ENCODE results near the gene NLGN4X. TPM values are rescaled to one million over a fixed set of nuclear protein-coding genes. Genes with fewer than 3 reads are reported as not detected.

Gene NLGN4X
- total RNA-seq, 1 experiment from 2014 or later, result not detected

DNA sequence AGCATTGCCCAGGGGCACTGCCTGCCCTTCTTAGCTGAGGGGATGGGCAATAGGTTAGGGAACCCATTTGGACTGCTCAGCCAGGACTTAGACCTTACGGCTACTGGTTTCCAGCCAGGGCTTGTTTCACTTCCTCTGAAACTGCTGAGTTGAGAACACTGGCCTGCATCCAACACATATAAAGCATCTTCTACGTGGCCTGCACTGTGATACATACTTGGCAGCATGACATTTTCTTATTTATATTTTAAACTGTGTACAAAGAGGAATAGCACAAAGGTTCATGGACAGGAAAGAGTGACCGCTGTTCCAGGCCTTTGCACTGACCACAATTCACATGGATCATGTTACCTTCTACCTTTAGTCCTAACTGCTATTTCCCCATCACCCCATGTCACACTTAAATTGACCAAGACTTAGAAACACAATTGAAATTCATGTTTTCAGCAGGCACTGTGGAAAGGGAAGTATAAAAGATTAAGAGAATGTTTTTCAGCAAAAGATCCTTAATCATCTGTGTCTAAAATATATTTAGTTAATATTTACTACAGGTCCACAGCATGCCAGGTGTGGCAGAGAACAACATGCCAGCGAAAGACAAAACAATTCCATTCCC is 43.7 kb downstream of the NLGN4X start:
- CTCF ChIA-PET, result no interaction called here
- intact Hi-C loops (cut with micrococcal nuclease; ENCODE audit: unreplicated experiment), result no loop called here
- Histone ChIP-seq H3K4me3 (ENCODE audit: low read depth in 2 of 2, low read length in 2 of 2) (no peak overlapping the region), H3K9me3 (ENCODE audit: control insufficient read depth, insufficient read depth, low read depth, low read length) (no peaks in the 10 kb centered on the region), H3K27me3 (ENCODE audit: control insufficient read depth, insufficient read depth, low read length) (no peaks in the 10 kb centered on the region), H3K27ac (ENCODE audit: low read length) (no peak overlapping the region), H3K36me3 (ENCODE audit: control insufficient read depth, insufficient read depth, low read length) (no peaks in the 10 kb centered on the region), H3K4me1 (ENCODE audit: control insufficient read depth, insufficient read depth, low read length) (no peaks in the 10 kb centered on the region)
- POLR2A ChIA-PET, result no interaction called here
- in situ Hi-C loops (cut with HindIII; ENCODE audit: low pct_unique_long_range_greater_than_20kb, low sequenced_read_pairs), result no loop called here
- DNase-seq (ENCODE audit: low read depth, low spot score), result no peak
- TF ChIP-seq SIN3A (IDR thresholded peaks at IDR 0.05; ENCODE audit: borderline replicate concordance, insufficient read depth, low read depth, low read length) (no peak), TCF7L2 (IDR thresholded peaks at IDR 0.05; ENCODE audit: low read depth, low read length) (no peak), POLR2AphosphoS5 (IDR thresholded peaks at IDR 0.05; ENCODE audit: low read depth, low read length) (no peak)
- TF ChIP-seq, protein P1, sequence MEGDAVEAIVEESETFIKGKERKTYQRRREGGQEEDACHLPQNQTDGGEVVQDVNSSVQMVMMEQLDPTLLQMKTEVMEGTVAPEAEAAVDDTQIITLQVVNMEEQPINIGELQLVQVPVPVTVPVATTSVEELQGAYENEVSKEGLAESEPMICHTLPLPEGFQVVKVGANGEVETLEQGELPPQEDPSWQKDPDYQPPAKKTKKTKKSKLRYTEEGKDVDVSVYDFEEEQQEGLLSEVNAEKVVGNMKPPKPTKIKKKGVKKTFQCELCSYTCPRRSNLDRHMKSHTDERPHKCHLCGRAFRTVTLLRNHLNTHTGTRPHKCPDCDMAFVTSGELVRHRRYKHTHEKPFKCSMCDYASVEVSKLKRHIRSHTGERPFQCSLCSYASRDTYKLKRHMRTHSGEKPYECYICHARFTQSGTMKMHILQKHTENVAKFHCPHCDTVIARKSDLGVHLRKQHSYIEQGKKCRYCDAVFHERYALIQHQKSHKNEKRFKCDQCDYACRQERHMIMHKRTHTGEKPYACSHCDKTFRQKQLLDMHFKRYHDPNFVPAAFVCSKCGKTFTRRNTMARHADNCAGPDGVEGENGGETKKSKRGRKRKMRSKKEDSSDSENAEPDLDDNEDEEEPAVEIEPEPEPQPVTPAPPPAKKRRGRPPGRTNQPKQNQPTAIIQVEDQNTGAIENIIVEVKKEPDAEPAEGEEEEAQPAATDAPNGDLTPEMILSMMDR (IDR thresholded peaks at IDR 0.05), result no peak
- TF ChIP-seq, protein P2, sequence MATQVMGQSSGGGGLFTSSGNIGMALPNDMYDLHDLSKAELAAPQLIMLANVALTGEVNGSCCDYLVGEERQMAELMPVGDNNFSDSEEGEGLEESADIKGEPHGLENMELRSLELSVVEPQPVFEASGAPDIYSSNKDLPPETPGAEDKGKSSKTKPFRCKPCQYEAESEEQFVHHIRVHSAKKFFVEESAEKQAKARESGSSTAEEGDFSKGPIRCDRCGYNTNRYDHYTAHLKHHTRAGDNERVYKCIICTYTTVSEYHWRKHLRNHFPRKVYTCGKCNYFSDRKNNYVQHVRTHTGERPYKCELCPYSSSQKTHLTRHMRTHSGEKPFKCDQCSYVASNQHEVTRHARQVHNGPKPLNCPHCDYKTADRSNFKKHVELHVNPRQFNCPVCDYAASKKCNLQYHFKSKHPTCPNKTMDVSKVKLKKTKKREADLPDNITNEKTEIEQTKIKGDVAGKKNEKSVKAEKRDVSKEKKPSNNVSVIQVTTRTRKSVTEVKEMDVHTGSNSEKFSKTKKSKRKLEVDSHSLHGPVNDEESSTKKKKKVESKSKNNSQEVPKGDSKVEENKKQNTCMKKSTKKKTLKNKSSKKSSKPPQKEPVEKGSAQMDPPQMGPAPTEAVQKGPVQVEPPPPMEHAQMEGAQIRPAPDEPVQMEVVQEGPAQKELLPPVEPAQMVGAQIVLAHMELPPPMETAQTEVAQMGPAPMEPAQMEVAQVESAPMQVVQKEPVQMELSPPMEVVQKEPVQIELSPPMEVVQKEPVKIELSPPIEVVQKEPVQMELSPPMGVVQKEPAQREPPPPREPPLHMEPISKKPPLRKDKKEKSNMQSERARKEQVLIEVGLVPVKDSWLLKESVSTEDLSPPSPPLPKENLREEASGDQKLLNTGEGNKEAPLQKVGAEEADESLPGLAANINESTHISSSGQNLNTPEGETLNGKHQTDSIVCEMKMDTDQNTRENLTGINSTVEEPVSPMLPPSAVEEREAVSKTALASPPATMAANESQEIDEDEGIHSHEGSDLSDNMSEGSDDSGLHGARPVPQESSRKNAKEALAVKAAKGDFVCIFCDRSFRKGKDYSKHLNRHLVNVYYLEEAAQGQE (IDR thresholded peaks at IDR 0.05; ENCODE audit: insufficient read depth in 1 of 2, low read depth in 2 of 2, low read length in 1 of 2), result no peak
- ATAC-seq, result no peak
- BruUV-seq (replicated peaks), result no TSS peak

DNA sequence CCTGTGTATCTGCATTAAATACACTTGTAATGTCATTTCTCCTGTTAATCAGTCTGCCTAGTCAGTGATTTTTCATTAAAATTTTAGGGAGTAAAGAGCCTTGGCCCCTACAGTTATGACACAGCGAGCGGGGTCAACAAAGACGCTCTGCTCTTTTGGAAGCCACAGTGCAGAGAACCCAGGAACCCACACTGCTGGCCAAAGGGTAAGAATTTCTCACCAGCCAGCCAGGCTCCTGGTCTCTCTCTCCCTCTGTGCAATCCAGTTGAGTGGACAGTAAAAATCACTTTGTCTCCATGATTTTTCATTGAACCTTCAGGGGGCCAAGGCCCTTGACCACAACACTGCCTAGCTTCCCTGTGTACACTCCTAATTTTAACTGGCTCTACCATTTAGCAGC is 52.8 kb downstream of the NLGN4X start:
- no peak overlapping the region for H3K4me3 ChIP-seq (ENCODE audit: low read depth in 2 of 2, low read length in 2 of 2)
- no peaks in the 10 kb centered on the region for H3K9me3 ChIP-seq (ENCODE audit: control insufficient read depth, insufficient read depth, low read depth, low read length)
- in situ Hi-C loops (cut with HindIII; ENCODE audit: low pct_unique_long_range_greater_than_20kb, low sequenced_read_pairs) (no loop called here), intact Hi-C loops (cut with micrococcal nuclease; ENCODE audit: unreplicated experiment) (no loop called here)
- no peak for DNase-seq (ENCODE audit: low read depth, low spot score)
- no peaks in the 10 kb centered on the region for H3K27me3 ChIP-seq (ENCODE audit: control insufficient read depth, insufficient read depth, low read length)
- no peak for ATAC-seq
- BruUV-seq (replicated peaks), result no TSS peak
- ChIA-PET POLR2A (no interaction called here), CTCF (no interaction called here)
- H3K27ac ChIP-seq (ENCODE audit: low read length), result no peak overlapping the region
- no peaks in the 10 kb centered on the region for H3K4me1 ChIP-seq (ENCODE audit: control insufficient read depth, insufficient read depth, low read length)
- TF ChIP-seq SIN3A (IDR thresholded peaks at IDR 0.05; ENCODE audit: borderline replicate concordance, insufficient read depth, low read depth, low read length), result no peak
- TF ChIP-seq, protein P1 (IDR thresholded peaks at IDR 0.05), result no peak
- TF ChIP-seq TCF7L2 (IDR thresholded peaks at IDR 0.05; ENCODE audit: low read depth, low read length), result no peak
- TF ChIP-seq, protein P2 (IDR thresholded peaks at IDR 0.05; ENCODE audit: insufficient read depth in 1 of 2, low read depth in 2 of 2, low read length in 1 of 2), result no peak
- TF ChIP-seq POLR2AphosphoS5 (IDR thresholded peaks at IDR 0.05; ENCODE audit: low read depth, low read length), result no peak
- no peaks in the 10 kb centered on the region for H3K36me3 ChIP-seq (ENCODE audit: control insufficient read depth, insufficient read depth, low read length)
